GM21576 (cell line): ENCODE data around the gene KPNB1.

ENCODE experiments used
- ATAC-seq: cut with Tn5 transposase; IDR thresholded peaks from one replicate; pipeline ENCODE4 v1.9.1; 2021; ENCODE audit warnings: mild to moderate bottlenecking, moderate library complexity; ENCODE audit not compliant: unreplicated experiment

Gene KPNB1

DNA sequence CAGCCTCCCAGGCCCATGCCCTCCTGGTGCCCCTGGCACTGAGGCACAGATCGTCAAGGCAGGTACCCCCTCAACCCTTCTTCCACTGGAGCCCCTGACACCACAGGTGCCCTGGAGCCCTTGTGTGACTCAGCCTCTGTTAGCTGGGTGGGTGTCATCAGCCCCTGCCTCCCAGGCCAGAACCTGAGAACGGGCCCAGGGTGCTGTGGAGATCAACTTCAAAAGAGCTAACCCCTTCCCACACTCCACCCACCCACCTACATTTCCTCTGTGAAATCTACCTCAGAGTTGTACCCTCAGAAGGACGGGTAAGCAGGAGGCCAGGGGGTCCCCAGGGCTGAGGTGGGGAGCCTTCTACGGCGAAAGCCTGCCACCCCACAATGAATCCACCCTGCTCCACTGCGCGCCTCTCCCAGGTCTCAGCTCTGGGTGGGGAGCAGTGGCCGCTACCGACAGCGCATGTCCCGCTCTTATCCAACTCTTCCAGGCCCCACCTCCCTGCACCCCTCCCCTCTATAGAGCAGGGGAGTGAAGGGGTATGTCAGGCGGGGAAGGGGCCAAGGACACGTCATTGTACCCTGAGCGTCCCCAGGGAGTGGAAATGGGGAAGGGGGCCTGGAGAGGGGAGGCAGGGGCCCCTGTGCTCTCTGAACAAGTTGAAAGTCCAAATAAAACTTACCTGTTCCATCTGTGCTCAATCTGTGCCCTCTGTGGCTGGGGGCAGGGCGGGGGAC lies 61.8 kb downstream of the KPNB1 start:
- ATAC-seq, result no peak

DNA sequence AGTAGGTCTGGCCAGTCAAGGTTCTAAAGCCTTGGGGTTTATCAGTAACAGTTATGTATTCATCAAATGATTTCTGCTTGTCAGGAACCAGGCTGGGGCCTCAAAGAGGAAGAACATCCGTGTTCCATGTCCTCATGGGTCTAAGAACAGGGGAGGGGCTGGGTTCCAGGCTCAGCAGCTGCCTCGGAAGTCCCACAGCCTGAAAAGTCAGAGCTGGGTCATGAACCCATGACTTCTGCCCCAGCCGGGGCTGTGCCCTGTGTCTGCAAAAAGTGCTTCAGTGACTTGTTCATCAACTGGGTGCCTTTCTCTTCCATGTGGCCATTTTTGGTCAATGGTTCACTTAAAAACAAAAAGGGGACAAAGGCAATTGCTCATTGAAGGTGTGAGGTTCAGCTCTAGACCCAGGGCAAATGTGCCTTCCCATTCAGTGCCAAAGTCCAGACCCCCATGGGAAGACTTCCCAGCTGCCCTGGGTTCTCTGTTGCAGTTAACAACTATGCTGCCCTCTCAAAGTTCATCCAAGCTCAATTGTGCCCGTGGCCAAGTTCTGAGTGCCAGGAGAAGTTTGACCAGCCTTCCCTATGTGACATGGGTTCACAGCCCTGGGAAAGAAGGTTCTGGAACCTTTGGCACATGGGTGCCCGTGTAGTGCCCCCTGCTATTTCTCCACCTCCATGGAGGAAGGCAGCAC lies 62.8 kb downstream of the KPNB1 start:
- ATAC-seq, result no peak

DNA sequence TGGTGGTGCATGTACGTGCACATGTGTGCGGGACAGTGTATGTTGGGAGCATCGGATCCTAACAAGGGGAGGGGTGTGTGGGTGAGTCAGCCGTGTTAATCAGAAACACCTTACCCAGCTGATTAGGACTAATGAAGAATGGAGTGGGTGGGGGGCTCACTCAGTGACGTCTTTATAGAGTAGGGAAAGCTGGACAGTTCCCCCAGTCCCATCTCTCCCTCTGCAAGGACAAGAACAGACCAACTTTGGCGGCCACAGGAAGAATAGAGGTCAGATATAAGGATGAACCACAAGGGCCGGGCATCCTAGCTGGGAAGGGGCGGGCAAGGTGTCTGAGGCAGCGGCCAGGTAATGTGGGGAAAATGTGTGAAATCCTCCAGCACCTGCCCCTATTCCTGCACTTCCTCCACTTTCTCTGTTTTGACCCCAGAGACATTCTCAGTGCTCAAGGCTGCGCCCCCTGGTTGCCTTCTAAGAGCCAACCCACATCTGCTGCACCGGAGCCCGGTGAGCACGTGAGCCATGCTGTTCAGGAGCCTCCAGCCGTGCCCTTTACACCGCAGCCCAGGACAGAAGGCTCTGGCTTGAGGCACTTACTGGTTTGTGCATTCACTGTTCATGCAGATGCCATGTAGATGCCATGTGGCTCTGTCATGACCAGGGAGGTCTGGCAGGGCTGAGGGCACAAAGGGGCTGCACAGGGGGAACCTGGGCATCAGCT lies 64.4 kb downstream of the KPNB1 start:
- no peak for ATAC-seq

DNA sequence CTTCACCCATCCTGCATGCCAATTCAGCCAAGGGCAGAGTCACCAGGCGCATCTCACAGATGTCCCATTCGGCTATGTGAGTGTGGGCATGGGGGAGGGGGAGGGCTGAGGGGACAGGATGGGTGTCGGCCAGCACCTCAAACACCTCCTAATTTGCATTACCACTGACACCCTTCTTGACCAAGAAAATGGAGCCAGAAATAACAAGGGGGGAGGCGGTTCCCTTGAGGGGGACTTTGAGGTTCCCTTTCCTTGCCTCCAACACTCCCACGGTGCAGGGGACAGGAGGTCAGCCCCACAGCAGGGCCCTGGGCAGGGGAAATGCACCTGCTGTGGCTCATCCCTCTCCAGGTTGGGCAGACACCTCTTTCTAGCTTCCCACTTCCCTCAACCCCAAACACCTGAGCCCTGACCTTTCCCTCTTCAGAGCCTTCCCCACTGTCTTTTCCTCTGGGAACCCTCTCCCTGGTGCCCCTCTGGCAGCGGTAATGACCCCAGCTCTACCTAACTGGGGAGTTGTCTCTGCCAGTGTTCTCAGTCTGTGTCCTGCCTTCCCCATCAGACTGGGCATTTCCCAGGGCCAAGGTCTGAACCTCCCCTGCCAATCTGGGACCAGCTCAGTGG lies 65.2 kb downstream of the KPNB1 start:
- no peak for ATAC-seq

DNA sequence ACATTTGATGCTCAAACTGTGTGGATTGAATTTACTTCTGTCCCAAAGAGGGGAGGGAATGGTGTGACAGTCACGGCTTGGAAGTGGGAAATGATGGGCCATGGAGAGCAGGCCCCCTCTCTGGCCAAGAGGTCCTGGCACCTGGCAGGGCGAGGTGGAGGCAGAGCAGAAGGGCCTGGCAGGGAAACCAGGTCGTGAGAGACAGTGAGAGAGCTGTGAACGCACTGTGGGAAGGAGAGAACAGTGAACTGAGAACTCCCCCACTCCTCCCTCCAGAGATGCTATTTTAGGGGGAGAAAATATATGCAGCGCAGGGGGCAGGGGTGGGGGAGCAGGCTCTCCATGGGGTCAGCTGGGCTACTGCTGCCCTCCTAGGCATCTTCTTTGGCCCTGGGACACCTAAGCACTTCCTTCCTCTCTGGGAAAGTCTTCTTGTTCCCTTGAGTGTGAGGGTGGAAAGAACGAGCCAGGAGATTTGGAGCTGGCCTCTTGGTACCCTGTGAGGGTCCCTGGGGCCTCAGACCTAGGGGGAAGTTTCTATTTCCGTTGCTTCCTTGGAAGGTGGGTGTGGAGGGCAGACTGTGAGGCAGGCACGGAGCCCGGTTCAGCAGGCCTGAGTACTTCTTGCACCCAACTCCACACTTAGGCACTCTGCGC lies 66.1 kb downstream of the KPNB1 start:
- ATAC-seq, result no peak

DNA sequence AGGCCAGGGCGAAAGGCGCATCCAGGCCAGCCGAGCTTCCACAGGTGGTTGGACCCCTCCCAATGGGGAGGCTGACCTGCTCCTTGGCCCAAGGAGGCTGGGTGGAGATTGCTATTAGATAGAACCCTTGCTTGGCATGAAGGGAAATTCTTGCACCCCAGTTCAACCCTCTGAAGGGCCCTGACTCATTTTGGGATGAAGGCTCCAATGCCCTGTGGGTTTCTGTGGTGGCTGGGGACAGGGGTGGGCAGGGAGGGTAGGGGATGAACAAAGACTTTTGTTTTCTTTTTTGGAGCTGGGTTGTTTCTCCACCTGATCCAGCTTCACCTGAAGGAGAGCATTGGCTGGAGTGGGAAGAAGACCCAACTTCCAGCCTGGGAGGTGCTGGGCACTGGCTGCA lies 66.7 kb downstream of the KPNB1 start:
- no peak for ATAC-seq

DNA sequence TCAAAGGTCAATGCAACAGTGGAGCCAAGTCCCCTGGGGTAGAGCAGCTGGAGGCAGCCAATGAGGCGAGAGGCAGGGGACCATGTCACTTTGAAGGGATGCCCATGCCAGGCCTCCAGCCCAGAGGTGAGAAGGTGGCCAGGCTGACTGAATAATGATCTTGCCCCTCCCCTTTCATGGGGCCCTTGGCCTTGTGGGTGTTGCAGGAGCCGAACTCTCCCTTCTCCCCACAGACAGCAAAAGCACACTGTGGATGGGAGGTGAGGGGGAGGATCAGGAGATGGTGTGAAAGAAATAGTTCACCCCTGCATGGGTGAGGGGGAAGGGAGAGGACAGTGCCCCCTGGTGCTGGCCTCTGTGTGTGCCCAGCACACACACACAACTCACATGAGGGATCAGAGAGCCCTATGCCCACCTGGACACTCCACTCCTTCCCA lies 67.6 kb downstream of the KPNB1 start:
- ATAC-seq, result no peak

DNA sequence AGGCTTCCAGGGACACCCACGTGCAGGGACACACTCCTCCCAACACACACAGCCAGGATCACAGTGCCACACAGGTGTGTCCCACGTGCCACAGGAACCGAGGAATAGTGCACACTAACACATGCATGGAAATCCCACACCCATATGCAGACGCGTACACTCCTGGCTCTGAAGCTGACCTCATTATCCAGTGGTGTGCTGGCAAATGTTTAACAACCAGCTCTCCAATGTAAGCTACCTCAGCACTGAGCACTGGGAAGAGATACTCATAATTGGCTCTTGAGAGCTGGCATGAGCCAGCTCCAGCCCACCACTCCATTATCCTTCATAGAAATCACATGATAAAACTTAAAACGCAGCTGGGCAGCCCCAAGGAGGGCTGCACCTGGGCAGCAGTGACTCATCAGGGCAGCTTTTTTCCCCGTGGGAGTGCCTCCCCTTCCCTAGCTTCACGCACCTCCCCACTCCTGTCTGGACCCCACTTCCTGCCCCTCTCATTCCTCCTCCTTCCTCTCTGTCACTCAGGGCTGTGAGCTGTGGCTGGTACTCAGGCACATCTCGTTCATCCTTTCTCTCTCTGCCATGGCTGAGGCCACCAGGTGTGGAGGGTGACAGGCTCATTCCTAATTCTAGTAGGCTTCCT lies 68.4 kb downstream of the KPNB1 start:
- ATAC-seq, result no peak

DNA sequence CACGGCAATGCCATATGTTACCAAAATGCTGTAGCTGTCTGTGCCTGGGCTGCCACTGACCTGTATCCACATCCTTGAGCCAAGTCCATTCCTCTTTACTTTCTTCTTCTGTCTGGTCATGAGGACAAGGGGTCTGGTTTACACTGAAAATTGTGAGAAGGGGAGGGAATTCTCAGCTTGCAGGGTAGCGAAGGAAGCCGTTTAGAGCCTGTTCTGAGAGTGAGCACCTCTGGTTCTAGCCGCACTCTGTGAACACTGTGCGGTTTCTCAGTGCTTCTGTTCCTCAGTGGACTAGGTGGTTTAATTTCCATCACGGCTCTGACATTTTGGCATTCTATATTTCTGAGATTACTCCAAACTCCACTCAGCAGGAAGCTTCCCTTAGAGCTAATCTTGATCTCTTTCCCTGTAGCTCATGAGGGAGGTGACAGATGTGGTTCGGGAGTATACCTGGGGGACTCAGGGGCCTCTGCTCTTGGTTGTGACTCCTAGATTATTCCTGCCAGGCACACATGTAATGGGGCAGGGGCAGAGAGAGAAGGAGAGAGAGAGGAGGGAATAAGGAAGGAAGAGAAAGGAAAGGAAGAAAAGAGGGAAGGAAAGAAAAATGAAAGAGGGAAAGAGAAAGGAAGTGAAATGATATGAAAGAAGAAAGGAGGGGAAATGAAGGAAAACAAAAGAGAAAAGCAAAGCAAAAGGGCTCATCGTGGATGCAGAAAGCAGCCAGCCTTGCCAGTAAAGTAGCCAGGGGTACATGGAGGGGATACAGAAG lies 69.1 kb downstream of the KPNB1 start:
- no peak for ATAC-seq

DNA sequence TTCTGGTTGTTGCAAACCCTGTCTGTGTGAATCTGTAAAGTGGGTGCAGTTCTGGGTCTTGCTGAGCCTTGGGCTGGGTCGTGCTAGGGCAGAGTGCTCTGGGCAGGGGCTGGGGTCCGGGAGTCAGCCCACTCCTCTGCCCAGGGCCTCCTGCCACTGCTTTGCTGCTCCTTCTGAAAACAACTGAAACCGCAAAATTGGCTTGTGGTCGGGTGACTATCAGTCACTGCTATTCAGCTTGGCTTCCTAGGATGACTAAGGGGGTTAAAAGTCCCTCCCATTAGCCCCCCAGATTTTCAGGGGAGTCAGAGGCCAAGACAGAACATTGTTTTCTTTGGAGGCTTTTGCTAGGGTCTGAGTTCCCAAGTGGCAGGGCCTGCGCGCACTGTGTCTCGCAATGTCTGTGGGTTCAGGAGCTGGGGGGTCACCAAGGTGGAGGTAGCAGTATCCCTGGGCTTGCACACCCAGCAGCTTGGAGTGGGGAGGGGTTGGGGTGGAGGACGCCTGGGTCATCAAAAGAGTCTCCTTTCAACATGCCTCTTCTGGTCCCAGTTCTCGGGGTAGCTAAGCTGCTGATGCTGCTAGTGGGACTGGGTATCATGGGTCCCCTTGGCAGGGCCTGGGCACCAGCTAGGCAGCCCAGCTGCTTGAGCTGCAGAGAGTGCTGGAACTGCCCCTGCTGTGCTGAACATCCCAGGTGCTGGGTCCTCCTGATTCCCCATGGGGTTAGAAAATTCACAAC lies 69.9 kb downstream of the KPNB1 start:
- no peak for ATAC-seq

DNA sequence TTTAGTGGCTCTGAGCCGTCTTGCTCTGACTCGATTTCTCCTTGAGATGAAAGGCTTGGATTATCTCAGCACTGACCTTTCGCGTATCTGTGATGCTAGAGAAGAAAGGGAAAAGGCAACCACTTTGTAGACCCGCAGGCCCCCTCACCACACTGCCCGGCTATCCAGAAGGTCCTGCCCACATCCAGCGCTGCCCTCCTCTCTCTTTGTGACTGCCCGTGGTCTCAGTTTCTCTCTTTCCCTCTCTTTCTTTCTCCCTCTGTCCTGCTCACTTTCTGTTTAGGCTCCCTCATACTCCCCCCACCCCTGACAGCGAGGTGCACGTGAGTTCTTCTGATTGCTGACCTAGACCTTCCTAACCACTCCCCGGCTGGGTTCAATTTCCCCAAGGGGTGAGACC lies 70.5 kb downstream of the KPNB1 start:
- no peak for ATAC-seq

DNA sequence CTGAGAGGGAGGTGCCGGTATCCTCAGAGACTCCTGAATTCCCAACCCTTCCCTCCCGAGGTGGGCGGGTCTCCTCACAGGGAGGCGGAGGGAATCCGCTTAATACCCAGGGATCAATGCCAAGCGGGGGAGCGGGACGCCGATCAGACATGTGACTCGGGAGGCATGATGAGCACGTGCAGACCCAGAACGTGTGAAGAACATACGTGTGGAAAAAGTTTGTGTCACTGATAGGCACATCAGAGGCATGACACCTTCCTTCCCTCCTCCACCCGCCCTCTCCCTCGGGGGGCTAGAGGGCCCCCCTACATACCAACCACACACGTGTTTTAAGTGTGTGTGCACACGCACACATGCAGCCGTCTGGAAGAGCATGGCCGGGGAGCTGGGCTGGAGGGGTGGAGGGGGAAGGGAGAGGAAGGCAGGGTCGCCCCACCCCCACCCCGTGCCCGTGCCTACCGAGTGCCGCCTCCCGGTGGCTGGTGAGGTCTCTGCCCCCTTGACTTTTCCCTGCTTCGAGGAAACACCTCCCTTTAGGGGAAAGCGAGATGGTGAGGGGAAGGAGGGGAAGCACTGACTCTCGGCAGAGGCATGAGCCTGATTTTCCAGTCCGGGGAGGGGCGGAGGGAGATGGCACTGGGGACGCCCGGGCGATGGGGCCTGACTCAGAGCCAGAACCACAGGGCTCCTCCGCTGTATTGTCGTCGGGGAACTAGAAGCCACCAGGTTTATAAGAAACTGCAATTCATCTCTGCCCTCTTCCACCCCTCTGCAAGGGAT lies 71.2 kb downstream of the KPNB1 start:
- no peak for ATAC-seq

DNA sequence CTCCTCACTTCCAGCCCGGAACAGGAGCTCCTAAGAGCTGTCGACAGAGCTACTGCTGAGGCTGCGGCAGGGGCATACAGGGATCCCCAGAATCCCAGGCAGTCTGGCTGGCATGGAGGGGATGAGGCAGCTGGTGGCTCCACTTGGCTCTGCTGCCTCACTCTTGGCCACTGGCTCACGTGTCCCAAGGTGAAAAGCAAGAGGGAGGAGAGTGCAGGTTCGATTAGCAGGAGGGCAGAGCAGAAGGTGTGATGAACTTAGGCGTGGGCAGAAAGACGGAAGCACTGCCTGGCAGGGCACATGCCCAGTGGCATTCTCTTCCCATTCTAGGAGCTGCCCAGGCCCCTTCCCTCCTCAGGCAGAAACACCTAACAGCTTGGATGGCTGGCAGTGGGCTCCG lies 72.0 kb downstream of the KPNB1 start:
- no peak for ATAC-seq

DNA sequence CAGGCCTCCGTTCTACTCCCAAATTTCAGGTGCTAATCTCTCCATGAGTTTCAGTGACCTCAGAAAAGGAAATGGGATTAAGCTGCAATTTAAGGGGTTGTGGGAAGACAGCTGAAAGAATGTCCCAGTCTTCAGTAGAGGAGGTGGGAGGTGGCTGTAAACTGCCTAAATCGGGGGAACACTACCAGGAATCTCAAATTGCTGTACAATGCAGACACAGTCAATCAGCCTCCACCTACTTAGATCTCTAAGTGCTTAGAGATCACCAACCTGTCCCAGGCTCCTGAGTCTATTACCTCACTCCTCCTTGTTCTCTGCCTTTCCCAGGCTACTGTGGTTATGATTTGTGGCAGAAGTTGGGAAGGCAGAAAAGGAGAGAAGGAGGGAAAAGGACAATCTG lies 75.0 kb downstream of the KPNB1 start:
- ATAC-seq, result no peak

DNA sequence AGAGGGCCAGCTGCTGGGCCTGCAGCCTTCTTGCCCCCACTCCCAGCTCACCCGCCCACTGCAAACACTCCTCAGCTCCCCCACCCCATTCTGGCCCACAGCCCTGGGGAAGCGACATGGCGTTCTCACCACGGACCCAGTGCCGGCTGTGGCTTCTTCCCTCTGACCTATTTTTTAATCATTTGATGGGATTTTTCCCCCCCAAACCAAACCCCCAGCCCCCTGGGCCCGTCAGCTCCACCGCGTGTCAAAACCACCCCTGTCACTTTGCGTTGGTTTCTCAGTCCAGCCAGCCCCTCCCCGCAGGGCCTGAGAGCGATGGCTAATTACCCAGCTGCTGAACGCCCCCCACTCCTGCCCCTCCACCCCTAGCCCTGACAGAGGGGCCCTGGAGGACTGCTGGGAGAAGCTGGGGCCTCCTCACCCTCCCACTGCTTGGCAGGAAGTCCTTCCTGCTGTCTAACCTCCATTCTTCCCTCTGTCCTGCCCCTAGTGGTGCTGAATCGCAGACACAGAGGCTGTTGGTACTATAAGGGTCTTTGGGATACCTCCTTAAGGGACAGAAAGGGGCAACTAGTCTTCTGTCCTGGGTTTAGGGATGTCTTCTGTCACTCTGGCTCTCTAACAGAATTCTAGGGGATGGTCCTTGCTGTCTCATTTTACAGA lies 75.9 kb downstream of the KPNB1 start:
- ATAC-seq, result no peak

DNA sequence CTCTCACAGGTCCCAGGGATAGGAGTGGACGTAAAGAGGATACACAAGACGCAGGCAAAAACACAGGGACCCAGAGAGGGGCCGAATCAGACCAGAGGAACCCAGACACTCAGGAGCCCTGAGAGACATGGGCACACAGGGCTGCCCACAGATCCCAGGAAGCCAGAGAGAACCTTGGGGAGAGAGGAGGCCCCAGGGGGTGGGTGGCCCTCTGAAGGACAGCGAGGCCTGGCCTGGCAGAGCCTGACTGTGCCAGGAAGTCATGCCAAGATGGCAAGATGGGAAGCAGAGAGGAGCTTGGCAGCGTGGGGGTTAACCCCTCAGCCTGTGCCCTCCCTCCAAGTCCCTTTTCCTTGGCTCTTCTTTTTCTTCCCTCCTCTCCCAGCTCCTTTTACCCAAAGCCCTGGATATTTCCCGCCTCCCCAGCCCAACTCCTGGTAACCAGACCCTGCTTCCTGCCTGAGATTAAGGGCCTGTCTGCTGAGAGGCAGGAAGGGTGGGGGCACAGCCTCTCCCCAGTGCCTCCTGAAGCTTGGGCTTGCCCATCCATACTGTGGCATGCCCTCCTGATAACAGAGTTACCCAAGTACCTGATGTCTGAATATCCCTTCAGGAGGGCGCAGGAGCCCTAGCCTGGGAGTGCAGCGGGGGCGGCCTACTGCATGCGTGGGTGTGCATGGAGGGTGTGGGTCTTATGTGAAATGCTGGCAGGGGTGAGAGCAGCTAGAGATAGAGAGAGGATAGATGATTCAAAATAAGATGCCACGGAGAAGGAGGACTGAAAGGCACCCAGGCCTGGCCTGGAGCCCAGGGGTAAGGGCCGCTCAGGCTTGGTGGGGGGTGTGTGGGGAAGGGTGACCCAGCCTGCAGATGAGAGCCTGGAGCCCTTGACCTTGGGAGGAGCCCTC lies 77.3 kb downstream of the KPNB1 start:
- ATAC-seq, result no peak

DNA sequence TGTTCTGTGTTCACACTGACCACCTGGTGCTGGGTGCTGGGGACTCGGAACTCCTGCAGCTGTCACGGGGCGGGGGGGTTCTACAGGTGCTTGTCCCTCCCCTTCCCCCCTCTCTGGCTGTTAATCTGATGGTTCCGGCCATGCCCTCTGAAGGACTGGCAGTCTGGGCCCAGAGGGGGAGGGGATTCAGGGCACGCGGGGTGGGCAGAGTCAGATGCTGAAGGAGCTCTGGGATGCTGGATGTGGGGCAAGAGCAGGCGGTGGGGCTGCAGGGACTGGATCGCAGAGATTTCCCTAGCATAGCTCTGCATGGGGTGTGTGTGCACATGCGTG lies 78.0 kb downstream of the KPNB1 start:
- no peak for ATAC-seq
